ENCODE data around the gene TMEM184B.

Gene TMEM184B

DNA sequence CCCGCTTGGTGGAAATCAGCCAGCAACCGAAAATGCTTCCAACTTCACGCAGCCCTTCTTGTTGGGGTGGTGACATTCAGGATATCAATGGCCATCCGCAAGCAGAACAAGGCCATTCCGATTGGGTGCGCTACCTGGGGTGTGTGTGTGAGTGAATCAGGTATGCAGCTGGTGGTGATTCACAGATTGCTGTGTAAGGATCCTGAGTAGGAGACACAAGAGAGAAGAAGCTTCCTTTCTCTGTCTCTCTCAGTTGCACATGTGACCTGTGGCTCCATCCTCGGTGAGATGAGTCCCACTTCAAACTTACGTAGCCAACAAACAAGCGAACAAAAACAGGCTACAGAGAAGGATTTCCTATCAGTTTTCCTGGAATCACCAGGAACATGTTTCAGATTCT lies 9.6 kb upstream of the TMEM184B start:
- in situ Hi-C loops (cut with MboI; ENCODE audit: low sequenced_read_pairs), result no loop called here

DNA sequence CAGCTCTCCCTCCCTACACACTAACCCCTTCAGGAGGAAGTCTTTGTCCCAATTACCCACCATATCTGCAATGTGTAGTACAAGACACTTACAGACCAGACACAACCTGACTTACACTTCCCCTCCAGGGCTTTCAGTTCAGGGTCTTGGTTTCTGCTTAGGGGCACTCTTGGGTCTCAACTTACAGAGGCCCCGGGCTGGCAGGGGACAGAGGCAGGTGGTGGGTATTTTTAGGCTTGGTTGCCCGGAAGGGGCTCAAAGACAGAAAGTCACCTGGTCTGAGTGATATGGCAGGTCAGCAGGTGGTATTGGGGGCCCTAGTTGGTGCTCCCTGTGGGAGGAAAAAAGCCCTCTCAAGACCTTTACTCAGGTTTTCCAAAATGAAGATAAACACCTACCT lies 3.4 kb upstream of the TMEM184B start:
- in situ Hi-C loops (cut with MboI; ENCODE audit: low sequenced_read_pairs), result no loop called here

DNA sequence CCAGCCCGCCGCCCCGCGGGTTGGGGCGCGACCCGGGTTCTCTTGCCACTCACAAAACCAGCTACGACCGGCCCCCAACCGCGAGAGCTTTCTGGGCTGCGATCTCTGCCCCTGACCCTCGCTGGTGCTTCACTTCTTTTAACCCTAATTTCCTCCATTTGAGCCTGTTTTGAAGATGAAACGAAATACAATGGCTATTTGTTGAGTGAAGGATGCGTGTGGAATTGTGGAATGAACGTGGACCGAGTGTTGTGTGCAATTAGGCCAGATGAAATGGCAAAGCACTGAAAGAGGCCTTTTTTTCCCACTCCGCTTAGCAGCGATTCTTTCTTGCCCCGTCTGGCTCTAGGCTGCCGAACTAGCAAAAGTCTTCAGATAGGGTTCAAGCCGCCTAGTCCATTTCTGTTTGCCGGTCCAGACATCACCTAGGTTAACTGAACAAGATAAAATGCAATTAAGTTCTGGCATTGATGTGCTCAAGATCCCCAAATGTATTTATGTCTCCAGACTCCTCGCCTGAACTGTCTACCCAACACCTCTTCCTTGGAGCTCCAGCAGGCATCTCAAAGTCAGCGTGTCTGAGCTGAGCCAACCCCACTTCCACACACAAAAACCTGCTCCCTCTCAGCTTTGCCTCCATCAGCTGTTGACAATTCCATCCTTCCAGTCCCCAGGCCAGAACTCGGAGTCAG lies 471 bp upstream of the TMEM184B start:
- in situ Hi-C loops (cut with MboI; ENCODE audit: low sequenced_read_pairs), result no loop called here

DNA sequence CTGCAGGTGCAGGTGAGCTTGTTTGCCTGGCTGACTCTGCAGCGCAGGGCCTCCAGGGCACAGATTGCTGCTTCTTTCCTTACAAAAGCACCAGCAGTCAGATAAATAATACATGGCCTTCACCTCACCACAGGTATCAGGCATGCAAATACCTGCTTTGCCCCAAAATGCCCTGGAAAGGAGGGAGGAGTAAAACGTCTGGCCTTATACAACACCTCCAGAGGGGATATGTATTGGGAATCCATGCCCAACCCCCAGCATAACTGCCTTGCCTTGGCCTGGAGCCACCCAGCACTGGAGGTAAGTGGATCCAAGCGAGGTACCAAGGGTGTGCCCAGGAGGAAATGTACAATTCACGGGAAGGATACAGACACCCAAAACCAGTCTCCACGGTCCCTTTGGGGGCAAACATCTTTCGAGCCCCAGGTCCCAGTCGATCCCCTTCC lies 860 bp downstream of the TMEM184B start:
- in situ Hi-C loops (cut with MboI; ENCODE audit: low sequenced_read_pairs), result no loop called here

DNA sequence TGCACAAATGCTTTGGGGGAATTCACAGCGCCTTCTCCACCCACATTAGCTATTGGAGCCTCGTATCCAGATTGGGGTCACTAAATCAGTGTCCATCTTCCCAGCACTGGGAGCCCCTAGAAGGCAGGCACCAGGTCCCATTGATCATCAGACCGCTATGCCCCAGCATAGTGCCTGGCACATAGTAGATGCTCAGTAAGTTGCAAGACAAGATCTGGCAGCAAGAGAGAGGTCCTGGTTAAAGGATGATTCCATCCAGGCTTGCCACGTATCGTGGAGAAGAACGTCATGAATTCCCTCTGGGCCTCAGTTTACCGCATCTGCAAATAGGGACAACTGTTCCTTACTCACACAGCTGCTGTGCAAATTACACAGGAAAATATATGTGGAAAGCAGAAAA lies 1.7 kb downstream of the TMEM184B start:
- in situ Hi-C loops (cut with MboI; ENCODE audit: low sequenced_read_pairs), result no loop called here

DNA sequence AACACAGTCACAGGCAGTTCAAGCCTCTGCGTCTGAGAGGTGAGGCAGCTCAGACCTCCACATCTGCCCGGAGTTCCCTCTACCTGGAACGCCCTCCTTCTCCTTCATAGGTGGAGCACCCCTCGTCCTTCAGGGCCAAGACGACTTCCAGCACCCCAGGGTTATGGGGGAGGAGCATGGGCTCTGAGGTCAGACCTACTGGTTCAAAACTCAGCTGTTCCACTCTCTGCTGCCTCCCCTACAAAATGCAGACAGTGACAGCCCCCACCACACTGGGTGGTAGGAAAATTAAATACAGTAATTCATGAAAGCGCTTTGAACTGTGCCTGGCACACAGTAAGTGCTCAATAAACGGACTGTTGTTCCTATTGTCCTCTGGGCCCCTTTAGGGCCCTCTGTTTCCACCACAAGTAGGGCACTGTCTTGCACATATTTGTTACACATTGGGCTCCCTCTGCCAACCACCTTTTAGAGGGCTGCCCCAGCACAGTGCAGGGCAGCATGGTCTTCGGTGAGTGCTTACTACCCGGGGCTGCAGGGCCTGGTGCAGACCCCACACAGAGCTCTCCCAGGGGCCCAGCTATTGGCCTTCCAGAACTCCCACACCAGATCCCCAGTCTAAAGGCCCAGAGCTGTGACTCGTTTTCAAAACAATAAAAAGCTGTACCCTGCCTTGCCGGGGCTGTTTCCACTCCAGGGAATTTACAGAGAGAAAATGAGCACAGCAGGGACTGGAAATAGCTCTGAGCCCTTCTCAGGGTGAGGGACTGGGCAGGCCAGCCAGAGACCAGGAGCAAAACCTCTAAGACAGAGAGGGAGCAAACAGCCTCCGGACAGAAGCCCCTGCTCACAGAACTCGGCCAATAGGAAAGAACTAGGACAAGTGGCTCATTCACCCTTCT lies 2.5 kb downstream of the TMEM184B start:
- in situ Hi-C loops (cut with MboI; ENCODE audit: low sequenced_read_pairs), result no loop called here

DNA sequence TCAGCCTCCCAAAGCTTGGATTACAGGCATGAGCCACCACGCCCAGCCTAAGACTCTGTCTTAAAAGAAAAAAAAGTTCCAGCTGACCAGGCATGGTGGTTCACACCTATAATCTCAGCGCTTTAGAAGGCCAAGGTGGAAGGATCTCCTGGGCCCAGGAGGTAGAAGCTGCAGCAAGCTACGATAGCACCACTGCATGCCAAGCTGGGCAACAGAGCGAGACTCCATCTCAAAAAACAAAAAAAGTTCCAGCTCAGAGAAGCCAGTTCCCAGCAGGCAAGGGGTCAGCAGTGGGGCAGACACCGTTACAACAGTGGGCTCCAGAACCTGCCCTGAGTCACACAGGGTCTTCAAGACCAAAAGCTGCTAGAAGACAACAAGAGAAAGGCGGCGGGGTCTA lies 3.3 kb downstream of the TMEM184B start:
- in situ Hi-C loops (cut with MboI; ENCODE audit: low sequenced_read_pairs), result no loop called here

DNA sequence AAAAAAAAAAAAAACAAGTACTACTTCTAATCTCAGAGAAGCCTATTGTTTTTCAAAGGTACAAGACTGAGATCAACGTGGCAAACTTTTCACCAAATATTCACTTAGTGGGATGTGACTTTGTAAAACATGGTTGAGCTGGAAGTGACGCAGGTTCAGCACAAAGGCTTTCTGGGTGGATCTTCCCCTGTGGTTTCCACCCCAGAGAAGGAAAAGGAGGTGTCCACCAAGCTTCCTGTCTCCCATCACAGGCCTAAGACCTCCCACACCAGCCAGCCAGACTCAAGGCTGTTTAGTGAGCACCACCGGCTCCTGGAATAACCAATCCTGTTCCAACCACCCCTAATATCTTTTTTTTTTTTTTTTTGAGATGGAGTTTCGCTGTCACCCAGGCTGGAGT lies 5.7 kb downstream of the TMEM184B start:
- in situ Hi-C loops (cut with MboI; ENCODE audit: low sequenced_read_pairs), result no loop called here

DNA sequence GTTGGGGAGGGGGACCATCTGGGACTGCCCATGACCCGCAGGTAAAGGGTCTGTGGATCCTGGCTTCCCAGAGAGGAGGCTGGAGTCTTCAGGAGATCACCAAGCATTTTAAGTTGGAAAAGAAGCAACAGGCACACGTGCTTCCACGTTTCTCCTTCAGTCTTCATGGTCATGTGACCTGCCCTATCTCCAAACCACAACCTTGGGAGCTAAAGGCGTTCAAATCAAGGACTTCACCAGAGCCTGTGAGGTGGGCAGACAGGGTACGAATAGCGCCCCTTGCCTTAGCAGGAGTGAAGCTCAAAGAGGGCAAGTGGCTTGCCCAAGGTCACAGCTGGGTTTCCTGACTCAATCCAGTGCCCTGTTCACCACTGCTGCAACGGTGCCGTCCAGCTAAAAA lies 6.7 kb downstream of the TMEM184B start:
- in situ Hi-C loops (cut with MboI; ENCODE audit: low sequenced_read_pairs), result no loop called here

DNA sequence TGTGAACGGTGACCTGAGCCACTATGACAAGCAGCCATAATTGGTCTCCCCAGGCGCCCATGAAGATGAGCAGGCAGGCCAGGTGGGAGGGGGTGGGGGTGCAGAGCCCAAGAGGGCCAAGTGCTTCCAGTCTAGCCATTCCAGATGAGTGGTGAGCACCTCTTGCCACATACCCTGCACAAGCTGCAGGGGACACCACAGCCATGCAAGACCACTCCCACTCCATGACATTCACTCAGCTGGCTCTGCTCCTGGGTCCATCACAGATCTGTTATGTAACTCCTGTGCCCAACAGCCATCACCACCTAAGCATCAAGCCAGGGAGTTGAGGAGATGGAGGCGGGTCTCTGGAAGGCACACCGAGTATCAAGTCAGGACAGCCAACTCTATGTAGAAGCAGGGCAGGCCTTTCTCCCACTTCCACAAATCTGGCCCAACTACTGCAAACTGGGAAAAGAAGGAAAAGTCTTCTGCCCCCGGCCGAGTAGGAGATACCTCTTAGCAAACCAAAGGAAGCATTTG lies 8.4 kb downstream of the TMEM184B start:
- in situ Hi-C loops (cut with MboI; ENCODE audit: low sequenced_read_pairs), result no loop called here

DNA sequence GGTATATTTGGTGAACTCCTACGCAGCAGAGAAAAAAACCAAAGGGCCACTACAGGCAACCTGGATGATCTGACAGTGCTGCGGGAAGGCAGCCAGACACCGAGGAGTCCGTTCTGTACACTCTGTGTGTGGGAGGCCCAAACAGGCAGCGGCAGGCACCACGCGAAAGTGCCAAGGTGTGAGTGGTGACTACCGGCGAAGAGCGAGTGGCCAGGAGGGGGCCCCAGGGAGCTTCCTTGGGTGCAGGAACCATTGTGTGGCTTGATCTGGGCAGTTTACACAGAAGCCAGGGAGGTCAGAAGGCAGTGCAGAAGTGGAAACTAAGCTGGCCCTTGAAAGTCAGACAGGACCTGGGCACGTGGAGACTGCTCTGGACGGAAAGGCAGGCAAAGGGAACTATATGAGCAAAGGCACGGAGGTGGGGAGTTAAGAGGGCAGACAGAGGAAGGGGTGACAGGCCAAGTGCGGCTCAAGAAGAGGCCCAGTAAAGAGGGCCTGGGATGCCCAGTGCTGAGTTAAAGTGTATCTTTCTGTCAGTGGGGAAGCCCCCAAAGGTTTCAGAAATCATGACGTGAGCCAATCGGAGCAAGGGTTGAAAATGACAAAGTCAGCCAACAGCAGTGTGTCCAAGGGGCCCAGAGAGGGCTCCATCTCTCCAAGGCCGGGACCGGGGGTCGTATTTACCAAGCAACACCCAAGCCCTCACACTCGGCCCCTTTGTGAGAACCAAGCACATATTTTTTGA lies 10.6 kb downstream of the TMEM184B start:
- in situ Hi-C loops (cut with MboI; ENCODE audit: low sequenced_read_pairs), result no loop called here

DNA sequence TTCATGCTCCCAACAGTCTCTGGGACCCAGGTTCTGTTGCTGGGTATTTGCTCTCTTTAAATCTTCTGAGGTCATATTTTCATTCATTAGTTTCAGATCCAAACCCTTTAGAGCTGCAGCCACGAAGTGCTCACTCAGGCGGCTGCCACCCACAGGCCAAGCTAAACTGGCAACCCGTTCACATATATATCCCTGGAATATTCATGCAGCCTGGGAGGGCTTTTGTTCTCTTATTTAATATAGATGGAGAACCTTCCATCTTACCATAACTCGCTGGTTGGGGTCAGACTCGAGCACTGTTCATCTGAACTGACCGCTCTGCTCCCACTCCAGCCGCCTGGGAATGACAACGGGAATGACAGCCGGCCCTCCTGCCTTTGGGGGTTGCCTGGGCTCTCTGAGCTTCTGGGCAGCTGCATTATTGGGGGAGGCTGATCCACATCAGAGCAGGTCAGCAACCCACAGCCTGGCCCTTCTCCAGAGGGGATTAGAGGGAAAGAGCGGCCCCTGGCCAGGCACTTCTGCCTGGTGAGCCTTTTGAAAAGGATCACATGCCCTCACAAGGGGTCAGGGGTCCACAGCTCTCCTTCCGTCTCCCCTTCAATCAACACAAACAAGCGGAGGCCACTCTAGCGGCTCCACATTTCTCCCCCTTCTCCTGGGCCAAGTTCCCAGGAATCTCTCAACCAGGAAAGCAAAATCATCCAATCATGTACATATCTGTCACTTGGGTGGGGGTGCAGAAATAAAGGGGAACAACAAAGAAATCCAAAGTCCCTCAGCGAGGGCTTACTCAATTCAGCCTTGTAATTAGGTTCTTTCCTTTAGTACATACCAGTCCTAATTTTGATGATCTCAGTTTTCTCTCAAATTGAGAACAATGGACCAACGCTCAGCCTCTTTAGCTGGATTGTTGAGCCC lies 11.8 kb downstream of the TMEM184B start:
- in situ Hi-C loops (cut with MboI; ENCODE audit: low sequenced_read_pairs), result no loop called here

DNA sequence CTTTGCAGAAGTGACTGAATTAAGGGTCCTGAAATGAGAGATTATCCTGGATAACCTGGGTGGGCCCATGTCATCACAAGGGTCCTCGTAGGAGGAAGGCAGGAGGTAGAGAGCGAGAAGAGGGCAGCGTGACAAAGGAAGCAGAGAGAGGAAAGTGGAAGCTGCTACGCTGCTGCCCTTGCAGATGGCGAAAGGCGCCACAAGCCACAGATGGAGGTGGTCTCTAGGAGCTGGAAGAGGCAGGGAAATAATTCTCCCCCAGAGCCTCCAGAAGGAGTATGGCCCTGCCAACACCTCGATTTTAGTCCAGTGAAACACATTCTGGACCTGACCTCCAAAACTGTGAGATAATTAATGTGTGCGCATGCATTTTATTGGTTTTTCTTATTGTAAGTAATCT lies 13.4 kb downstream of the TMEM184B start:
- in situ Hi-C loops (cut with MboI; ENCODE audit: low sequenced_read_pairs), result no loop called here

DNA sequence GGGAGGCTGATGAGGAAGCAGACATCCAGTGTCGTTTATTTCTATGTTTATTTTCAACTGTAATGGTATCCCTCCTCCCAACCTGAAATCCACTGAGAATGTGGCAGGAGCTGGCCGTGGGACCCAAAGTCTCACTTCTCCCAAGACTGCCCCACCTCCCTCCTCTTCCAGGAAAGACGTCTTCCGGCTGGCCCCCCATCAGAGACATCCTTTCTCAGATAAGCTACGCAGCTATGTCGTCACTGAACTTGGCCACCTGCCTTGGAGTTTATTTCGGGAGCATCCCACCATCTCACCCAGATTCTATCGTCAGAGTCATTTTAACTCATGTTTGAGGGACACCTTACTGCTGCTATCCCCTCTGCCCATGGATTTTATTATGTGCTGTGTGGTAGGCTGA lies 13.9 kb downstream of the TMEM184B start:
- in situ Hi-C loops (cut with MboI; ENCODE audit: low sequenced_read_pairs), result no loop called here

DNA sequence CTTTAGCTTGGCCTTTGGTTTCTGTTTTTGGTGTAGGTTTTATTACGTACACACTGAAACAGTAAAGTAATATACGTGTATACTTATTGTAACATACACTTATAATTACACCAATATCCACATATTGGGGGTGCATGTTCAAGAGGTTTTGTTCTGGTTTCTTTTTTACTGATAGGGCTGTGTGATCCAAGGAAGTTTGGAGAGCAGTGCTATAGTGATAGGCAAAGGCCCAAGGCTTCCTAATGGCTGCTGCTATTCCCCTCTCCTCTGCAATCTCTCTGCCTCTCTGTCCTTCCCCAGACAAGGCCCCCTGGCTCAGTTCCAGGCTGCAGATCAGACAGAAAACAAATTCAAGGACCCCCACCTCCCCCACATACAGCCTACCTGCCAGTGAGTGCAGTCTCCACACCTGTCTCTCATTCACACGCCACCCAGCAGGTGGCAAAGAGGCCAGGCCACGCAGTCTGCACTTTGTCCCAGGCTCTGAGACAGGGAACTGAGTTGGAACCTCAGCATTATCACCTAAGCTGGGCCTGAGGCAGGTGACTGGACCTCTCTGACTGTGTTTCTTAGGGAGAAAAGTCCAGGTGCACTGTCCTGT lies 15.1 kb downstream of the TMEM184B start:
- in situ Hi-C loops (cut with MboI; ENCODE audit: low sequenced_read_pairs), result no loop called here

DNA sequence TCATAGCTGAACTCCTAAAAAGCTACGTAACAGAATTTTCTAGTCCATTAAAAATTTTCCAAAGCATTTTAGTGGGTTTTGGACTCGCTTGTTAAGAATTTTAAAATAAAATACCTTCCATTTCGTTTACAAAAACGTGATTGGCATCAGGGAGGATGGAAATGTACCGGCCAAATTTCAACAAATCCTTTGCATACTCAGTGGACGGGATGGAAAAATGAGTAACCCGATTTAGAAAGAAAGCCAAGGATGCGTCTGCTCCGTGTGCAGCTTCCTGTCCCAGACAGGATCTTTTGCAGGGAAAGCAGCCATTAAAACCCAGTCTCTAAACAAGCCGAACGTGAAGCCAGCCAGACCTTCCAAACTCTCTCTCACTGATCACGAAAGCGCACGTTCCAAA lies 15.6 kb downstream of the TMEM184B start:
- in situ Hi-C loops (cut with MboI; ENCODE audit: low sequenced_read_pairs), result no loop called here

DNA sequence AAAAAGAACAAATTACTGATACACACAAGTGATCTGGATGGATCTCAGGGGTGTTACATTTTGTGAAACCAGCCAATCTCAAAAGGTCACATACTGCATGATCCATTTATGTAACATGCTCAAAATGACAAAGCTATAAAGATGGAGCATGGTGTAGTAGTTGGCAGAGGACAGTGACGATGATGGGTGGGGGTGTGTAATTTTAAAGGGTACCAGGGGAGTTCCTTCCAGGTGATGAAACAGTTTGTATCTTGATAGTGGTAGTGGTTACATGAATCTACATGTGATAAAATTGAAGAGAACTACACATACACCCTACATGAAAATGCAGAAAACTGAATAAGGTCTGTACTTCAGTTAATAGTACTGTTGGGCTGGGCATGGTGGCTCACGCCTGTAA lies 17.1 kb downstream of the TMEM184B start:
- in situ Hi-C loops (cut with MboI; ENCODE audit: low sequenced_read_pairs), result no loop called here

DNA sequence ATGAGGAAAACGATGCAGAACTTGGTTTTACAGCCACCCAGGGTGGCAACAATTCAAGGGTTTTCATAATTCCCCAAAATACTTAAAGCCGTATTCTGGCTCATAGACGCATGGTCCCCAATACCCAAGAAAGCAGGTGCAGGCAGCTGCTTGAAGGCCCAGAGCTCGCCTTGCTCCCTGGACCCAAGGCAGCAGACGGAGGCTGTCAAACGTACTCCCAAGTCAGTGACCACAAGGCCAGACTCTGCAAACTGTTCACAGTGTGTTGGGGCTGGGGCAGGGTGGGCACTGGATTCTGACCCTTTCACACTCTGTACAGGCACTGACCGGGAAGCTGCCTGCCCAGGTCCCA lies 21.5 kb downstream of the TMEM184B start:
- in situ Hi-C loops (cut with MboI; ENCODE audit: low sequenced_read_pairs), result no loop called here

DNA sequence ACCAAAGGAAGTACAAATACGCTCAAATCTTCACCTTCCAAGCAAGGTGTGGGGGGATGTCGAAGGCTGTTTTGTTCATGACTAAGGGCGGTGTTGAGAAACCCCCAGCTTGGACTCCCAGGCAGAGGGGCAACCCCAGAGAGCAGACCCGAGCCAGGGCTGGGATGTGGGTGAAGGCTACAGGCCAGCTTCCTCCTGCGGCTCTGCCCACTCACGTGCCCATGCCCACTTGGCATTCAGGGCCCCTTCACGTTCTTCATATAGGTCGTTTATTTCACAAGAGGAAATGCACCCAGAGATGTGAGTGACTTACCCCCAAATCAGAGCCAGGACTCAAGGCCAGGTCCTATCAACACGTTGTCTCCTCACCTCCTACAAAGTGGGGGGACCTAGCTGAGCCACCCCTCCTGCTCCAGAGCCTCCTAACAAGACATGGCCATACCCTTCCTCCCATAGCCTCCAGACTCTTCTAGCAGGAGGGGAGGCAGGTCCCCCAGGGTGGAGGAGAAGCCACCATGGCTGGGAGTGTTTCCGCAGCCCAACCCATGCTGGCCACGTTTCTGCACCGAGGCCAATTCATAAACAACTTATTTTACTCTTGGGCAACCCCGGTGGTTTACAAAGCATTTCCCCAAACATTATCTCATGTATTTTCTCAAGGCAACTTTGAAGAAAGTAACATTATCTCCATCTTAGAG lies 22.0 kb downstream of the TMEM184B start:
- in situ Hi-C loops (cut with MboI; ENCODE audit: low sequenced_read_pairs), result no loop called here

All from hTERT RPE-1 (cell line).